NCI-H82 (cell line): ENCODE results near the gene ZBTB7B.
"Not testable (repeated sequence)": the region's sequence is repeated elsewhere in the genome, so short reads cannot be mapped to it uniquely, and the experiment has no call there.

Experiments
- DNase-seq: peaks from one replicate; lab custom pipeline; 2025; lab: John Stamatoyannopoulos, UW

The ZBTB7B gene

DNA sequence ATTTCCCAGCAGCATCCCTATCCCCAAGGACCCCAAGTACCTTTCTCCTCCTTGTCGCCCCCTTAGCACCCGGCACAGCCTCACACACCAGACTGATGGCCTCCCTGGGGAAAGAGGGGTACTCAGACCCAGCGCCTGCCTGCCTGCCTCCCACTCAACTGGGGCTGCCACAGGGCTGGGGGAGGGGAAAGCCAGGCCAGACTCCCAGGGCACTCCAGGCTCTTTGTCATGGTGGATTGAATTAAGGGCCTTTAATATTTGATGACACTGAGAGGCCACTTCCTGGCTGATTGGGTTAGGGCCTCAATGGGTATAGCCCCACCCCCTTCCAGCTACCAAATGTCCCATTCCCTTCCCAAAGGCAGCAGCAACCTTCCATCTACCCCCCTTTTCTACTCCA is 33.9 kb upstream of the ZBTB7B start:
- no peak for DNase-seq

DNA sequence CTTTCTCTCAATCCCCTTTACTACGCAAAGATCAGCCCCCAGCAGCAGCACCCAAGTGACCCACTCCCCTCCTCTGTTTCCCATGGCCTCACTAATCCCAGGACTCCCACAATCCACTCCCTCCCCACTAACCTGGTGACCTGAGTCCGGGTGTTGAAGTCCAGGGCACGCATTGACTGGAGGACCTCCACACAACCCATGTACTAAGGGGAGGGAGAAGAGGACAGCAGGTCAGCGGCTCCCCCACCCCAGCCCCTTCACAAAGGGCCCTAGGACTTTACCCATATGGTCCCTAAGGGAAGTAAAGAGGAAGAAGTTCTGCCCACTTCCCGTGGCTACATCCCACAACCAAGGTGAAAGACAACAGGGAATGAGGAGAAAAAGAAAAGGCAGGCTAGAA is 33.4 kb upstream of the ZBTB7B start:
- DNase-seq, result no peak

DNA sequence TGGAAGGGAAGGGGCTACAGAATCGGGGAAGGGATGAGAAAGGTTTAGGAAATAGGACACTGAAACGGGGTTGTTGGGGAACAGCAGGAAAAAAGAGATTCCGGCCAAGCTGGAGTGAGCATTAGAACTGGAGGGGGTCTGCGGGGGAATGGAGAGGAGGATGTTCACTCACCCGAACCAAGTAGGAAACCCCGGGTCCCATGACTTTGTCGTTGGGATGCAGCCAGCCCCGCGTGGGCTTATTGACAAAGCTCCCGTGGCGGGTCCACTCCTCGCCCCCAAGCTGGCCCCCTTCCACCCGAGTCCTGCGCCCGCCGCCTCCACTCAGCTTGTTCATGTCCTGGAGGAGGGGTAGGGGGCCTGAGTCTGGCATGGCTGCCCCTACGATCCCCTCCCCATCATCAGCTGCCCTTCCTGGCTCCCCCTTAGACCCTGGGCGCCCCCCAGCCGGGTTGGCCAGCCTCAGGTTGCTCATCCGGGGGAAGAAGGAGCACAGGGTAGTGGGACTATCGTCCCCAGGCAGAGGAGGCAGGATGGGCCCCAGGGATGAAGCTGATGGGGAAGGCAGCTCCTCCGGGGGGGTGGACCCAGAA is 32.6 kb upstream of the ZBTB7B start:
- DNase-seq, result no peak

DNA sequence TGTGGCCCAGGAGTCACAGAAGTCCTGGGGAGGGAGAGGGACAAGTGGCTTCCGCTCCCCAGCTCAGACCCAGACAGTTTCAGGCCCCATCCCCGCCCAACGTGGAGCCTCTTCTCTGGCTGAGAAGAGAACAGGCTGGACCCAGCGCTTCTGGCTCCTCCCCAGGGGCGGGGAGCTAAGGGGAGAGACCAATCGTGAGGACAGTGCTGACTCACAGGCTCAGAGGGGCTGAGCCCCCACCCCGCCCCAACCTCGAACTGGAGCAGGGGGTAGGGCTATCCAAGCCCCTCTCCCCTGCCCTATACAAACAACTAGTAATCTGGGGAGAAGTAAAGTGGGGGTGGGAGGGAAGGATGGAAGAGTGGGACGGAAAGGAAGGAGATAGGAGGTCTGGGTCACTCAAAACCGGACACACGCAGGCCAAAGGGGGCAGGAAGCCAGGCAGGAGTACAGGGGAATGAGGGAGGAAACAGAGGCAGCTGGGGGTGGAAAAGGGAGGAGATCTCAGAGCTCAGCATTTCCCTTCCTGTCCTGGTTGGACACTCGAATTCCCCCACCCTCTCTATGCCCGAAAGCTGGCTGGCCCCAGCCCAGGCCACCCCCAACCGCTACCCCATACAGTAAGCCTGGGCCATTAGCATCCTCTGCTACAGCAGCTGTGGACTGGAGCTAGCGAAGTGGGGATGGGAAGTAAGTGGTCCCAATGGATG is 31.8 kb upstream of the ZBTB7B start, which contains the start of gene SHC1:
TSS of gene SHC1 (minus strand) at position 117 of the 710 bp plus-strand sequence. CDS start 221 bp downstream, outside the sequence.
- DNase-seq, result peak; percentile 98

DNA sequence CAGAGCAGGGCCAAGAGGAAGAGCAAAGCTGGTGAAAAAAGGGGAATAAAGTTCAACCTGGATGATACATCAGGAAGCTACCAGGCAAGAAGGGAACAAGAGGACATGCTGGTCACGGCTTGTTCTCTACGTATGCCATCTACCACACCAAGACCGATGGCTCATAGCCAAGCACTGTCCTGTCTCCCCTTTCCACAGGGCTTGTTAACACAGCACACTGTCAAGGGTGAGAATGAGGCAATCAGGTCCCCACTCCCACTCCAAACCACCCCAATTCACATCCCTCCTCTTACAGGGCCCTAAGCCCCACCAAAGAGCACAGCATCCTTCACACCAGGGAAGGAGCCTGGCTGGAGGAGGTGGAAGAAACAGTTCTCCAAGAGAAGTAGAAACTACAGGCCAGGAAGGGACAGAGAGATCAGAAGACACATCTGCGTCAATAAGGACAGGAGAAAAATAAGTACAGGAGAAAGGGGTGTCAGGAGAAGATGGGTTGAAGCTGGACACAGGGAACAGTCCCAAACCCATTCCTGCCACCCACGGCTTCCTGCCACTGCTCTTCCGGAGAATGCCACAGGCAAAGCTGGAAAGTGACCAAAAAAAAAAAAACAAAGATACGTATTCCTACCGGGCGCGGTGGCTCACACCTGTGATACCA is 31.1 kb upstream of the ZBTB7B start:
- no peak for DNase-seq

DNA sequence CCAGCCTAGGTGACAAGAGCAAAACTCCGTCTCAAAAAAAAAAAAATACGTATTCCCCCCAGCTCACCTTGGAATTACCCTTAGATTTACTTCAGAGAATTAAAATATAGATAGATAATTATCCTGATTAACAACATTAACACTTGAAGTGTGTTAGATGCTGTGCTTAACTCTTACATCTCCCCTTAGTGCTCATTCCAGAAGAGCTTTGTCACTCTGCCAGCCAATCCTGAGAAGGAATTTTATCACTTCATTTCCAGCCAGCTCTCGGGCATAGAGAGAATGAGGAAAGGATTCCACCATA is 30.4 kb upstream of the ZBTB7B start:
- no peak for DNase-seq

DNA sequence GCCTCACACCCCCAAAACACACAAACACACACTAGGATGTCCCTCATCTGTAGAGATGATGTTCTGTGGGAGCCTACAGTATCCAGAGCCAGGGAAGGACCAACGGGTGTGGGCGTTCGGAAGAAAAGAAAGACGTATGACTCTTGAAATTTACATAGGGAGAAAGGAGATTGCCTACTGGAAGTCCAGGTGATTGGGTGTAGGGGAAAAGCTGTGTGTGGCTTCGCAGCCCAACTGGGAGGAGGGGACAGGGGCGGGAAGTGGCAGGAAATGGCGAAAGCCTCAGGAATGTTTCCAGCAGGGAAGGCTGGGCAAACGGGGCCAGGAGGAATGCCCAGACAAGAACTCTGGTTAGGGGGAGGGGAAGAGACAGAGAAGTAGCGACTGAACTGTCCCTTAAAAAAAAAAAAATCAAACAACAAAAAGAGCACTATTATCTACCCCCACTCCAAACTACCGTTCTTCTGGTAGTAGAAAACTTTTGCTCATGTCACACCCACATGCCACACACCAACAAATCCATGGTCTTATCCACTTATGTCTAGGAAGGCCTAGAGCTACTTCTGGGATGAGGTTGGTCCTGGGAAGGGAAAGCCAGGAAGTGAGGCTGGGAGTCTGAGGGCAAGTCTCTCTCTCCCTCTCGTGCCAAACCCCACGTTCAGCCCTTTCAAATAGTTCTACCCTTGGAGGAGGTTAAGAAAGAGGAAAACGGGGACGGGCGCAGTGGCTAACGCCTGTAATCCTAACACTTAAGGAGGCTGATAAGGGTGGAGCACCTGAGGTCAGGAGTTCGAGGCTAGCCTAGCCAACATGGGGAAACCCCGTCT is 29.9 kb upstream of the ZBTB7B start:
- peak; percentile 52 for DNase-seq

DNA sequence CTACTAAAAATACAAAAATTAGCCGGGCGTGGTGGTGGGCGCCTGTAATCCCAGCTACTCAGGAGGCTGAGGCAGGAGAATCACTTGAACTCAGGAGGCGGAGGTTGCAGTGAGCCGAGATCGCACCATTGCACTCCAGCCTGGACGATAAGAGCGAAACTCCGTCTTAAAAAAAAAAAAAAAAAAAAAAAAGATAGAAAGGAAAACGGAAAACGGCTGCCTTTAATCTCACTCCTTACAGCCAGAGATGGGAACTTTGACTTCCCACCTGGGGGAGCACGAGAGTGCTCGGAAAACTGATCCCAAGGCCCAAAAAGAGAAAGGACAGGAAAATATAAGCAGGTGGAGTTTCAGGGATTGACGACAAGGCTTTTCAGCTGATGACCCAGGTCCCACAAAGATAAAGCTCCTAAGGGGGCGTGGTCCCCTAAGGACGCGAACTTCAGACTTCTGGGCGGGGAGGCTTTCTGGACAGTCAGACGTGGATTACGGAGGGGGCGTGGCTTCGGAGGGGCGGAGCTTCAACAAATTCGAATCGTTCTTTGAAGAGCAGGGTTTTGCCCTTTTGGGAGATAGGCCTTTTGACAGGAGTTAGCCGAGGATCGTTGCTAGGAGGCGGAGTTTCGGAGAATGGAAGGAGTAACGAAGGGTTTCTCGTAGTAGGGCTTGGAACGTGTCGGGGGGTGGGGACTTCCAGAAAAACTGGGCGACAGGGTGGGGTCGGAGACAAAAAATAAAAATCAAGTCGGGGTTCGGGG is 29.1 kb upstream of the ZBTB7B start:
- DNase-seq, result peak; percentile 99

DNA sequence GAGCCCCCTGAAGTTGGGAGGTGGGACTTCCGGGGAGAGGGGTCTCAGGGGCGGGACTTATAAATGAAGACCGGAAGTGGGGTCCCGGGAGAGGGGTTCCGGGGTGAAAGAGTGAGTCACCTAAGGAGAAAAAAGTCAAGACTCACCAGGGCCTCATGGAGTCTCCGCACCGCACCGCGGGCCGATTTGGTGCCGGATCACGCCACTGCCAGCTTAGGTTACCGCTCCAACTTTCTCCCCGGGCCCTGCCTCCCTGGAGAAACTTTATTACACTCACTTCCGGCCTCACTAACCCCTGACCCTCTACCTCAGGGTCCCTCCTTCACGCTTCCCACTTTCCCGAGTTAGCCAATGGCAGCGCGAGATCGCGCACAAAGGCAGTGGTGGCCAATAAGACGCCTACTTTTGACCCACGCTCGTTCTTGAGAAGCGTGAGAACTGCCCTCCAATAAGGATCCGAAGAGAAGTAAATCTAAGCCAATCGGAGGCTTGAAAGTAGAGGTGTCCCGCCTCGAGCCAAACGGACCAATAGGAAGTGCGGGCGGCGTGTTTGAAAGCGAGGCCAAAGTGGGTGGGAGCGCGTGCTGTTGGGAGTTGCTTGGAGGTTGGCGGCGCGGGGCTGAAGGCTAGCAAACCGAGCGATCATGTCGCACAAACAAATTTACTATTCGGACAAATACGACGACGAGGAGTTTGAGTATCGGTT is 28.3 kb upstream of the ZBTB7B start, which contains the start of gene CKS1B:
TSS of gene CKS1B (plus strand) at position 580 of the 706 bp plus-strand sequence. CDS start at position 645, 65 bp downstream.
- DNase-seq, result peak; percentile 100

DNA sequence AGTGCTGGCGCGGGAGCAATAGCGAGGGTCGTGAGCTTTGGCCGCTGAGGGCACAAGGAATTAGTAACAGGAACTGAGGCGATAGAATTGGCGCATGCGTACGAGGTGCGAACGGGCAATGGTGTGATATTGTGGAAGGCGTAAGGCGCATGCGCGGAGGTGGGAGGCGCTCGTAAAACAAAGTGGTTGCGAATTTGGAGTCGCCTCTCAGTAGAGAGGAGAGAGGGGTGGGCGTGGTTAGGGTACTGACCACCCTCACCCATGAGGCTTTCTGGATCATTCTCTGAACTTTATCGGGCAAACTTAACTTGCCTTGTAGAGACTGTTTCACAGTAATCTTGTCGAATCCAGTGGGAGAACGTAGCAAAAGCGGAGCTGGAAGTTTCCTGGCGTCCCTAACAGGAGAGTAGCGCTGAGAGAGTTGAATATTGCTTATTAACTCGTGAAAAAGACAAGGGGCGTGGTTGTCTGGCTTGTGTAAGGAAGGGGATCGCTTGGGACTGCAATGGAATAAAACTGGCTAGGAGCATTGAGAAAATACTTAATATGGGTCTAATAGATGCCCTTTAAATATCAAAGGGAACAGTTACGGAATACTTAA is 27.7 kb upstream of the ZBTB7B start:
- DNase-seq, result peak; percentile 99

DNA sequence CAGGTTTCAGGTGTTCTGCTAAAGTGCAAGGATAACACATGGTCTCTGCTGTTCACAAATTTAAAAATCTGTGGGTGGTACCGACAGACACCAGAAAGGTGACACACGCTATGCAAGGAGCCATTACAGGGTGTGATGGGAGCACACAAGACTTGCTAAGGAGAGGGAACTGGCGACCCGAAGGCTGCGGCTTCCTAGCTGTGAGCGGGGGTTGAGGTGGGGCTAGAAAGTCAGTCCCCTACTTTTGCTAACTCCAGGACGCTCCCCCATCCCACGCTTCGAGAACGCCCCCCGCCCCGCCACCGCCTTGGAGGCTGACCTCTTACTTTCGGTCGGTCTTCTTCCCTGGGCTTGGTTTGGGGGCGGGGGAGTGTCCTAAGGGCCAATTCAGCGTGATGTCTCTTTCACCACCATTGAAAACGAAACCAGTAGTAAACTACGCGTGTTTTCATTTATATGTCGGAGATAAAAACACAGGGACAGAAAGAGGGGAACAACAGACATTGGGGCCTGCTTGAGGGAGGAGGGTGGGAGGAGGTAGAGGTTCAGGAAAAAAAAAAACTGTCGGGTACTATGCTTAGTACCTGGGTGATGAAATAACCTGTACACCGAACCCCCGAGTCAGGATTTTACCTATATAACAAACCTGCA is 27.1 kb upstream of the ZBTB7B start:
- no peak for DNase-seq

DNA sequence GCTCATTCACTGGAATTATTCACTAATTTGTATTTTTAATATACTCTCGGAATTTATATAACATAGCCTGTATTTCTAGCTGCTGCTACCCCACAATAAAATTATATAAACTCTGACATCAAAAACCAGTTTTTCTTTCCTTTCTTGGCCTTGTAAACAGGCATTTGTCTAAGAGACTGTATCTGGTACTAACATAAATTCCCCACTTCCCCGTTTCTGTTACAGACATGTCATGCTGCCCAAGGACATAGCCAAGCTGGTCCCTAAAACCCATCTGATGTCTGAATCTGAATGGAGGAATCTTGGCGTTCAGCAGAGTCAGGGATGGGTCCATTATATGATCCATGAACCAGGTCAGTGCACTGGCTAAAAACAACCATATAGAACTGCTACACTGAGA is 24.8 kb upstream of the ZBTB7B start:
- DNase-seq, result not testable (repeated sequence)

DNA sequence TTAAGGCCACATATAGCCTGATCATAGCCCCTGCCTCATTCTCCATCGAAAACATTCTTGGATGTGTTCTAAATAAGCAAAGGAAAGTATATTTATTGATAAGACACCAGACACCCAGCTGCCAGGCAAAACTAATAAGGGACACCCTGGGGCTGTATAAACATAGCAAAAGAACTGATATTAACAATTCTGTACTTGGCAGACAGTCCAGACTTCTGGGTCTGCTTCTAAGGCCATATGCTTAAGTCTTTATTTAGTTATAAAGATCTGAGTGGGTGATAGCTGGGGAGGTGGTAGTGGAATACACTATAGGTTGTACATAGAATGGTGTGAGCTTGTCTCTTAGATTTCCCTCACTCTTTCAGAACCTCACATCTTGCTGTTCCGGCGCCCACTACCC is 24.2 kb upstream of the ZBTB7B start:
- no peak for DNase-seq

DNA sequence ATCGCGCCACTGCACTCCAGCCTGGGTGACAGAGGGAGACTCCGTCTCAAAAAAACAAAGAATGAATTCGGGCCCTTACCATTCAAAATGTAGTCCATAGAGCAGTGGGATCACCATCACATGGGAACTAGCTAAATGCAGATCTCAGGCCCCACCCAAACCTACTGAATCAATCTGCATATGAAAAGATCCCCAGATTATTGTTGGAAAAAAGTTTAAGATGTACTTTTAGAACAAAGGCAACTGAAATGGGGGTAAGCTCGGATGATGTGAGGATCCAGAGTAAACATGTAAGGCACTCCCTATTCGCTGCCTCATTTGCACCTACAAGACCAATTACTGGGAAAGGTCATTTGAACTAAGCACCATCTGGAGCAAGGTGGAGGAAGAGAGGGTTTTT is 20.3 kb upstream of the ZBTB7B start:
- DNase-seq, result peak; percentile 74

DNA sequence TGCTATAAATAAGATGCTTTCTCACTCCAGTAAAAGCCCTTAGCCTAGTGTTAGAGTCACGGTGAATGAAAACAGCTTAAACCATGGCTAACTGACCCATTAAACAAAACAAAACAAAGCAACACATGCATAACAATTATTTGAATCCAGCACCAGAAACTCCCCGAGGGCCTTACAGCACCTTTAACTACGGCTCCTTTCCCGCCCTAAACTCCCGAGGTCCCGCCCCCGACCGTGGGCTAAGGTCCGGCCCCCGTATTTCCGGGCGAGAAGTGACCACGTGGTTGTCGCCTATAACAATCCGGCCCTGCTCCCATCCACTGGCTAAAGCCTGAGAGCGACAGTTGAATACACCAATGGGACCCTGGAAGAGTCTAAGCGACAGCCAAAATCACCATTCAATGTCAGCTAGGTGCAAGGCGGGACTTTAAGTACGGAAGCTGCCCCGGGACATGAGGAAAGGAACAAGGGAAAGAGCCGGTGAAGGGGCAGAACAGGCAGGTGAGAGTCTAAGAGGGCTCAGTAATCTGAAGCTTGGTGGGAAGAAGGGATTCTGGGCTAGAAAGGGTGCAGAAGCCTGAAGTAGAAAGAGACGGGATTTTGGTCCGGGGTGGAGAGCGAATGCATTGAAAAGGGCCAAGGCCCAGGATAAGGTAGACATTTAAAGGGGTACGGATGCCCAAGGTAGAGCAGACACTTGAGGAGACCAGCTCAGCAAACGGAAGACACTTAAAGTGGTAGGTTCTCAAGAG is 19.5 kb upstream of the ZBTB7B start, which contains the start of gene FLAD1:
TSS of gene FLAD1 (plus strand) at position 448 of the 752 bp plus-strand sequence. CDS start 351 bp downstream, outside the sequence.
- DNase-seq, result peak; percentile 100

DNA sequence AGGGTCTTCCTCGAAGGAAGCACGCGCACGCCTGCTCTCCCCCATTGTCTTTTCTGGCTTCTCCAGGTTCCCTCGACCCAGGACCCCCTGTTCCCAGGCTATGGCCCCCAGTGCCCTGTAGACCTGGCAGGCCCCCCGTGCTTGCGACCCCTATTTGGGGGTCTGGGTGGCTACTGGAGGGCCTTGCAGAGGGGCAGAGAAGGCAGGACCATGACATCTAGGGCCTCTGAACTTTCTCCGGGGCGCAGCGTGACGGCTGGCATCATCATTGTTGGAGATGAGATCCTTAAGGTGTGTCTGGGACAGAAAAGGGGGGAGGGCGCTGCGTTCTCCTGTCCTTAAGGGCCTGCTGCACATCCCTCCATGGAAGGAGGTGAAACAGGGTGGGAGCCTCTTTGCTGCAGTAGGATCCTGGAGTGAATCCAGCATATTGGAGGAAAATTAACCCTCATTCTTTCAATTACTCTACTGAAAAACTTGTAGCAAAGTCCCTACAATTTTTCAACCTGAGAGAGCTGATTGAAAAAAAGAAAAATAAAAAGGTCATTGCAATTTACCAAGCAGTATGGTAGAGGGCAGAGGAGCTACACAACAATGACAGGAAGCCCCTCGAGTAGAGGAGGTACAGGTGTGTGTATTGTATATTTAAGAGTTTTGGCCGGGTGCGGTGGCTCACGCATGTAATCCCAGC is 18.7 kb upstream of the ZBTB7B start:
- peak; percentile 55 for DNase-seq

DNA sequence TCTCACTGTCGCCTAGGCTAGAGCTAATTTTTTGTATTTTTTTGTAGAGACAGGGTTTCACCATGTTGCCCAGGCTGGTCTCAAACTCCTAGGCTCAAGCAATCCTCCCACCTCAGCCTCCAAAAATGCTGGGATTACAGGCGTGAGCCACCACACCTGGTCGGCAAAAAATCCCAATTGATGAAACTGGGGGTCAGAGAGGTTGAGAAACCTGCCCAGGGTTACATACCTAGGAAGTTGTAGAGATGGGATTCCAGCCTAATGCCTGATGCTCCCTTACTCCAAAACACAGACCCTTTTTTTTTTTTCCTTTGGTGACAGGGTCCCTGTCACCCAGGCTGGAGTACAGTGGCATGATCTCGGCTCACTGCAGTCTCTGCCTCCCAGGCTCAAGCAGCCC is 15.9 kb upstream of the ZBTB7B start:
- DNase-seq, result not testable (repeated sequence)

DNA sequence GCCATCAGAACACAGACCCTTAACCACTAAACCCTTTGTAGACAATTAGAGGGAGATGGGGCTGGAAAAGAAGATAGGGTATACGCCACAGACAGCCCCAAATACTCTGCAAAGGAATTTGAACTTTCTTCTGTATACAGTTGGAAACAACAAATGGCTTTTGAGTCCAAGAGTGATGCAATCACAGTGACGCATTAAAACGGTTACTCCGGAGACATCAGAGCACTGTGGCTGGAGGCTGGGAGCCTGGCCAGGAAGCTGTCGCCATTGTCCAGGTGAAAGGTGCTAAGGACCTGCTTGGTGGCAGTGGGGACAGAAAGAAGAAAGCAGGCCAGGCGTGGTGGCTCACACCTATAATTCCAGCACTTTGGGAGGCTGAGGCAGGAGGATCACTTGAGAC is 15.3 kb upstream of the ZBTB7B start:
- no peak for DNase-seq
